Activated CD8-positive, alpha-beta T cell treated with anti-CD3 and anti-CD28 coated beads for 36 hours (primary cell): Measurements from ENCODE around the gene NFIL3. TPM values are rescaled to one million over a fixed set of nuclear protein-coding genes. Genes with fewer than 3 reads are reported as not detected.
A peak's percentile ranks its signal among the peaks of the same experiment; 100 is the strongest.

Experiments used
- ATAC-seq: fragments of 200-7000 bp; cut with Tn5 transposase; one replicate; pipeline ENCODE4 v1.10.0; 2021; ENCODE audit warnings: mild to moderate bottlenecking, moderate library complexity
- CTCF ChIA-PET: fragments of 350-600 bp; sonication (Branson Sonifier 250); formaldehyde crosslinking; loops from one replicate; lab custom pipeline; 2021; ENCODE audit warnings: antibody characterized with exemption; lab: Charles Lee
- POLR2A ChIA-PET: fragments of 350-600 bp; sonication (Branson Sonifier 250); formaldehyde crosslinking; loops from one replicate; lab custom pipeline; 2021; ENCODE audit warnings: antibody characterized with exemption; lab: Charles Lee
- DNase-seq: peaks from one replicate; pipeline ENCODE4 v3.0.0-alpha.2; 2020
- H3K27ac Mint-ChIP-seq: one replicate; pipeline ENCODE4 v1.8.0; 2021; ENCODE audit warnings: mild to moderate bottlenecking, mixed read lengths
- H3K27me3 Mint-ChIP-seq: one replicate; pipeline ENCODE4 v1.8.0; 2021; ENCODE audit warnings: mixed read lengths
- H3K36me3 Mint-ChIP-seq: one replicate; pipeline ENCODE4 v1.8.0; 2021; ENCODE audit warnings: low read depth, mixed read lengths
- H3K4me1 Mint-ChIP-seq: one replicate; pipeline ENCODE4 v1.8.0; 2021; ENCODE audit warnings: low read depth, mixed read lengths
- H3K4me3 Mint-ChIP-seq: one replicate; pipeline ENCODE4 v1.8.0; 2021; ENCODE audit warnings: mild to moderate bottlenecking, moderate library complexity, mixed read lengths
- H3K9me3 Mint-ChIP-seq: one replicate; pipeline ENCODE4 v1.8.0; 2021; ENCODE audit warnings: mixed read lengths
- CTCF ChIP-seq: fragments of 200-600 bp; IDR thresholded peaks from one replicate; pipeline ENCODE4 v1.8.0; 2022; ENCODE audit warnings: antibody characterized with exemption, mild to moderate bottlenecking
- intact Hi-C: fragments of 100-400 bp; cut with micrococcal nuclease; formaldehyde crosslinking; loops from one replicate; pipeline ENCODE4 v1.10.0; 2022
- total RNA-seq, 2 experiments: library from RNA; stranded (reverse); gene quantifications; one replicate each; pipeline ENCODE4 v1.2.3, GENCODE V29; 2021

The NFIL3 gene
- total RNA-seq, 2 experiments from 2014 or later, result 76.2 to 78.3 TPM

GRCh38 chr9:91427873-91428272 is 4.2 kb upstream of the NFIL3 start:
- POLR2A ChIA-PET, result interaction anchor here (0.6 to 4.5 kb wide), 2 partner anchors 69 to 152 kb away, joined by 3 to 32 read pairs; no protein-coding TSS in a partner anchor
- CTCF ChIA-PET, result interaction anchor here (1.3 to 6.7 kb wide), 2 partner anchors 327 to 513 kb away, joined by 3 to 60 read pairs; no protein-coding TSS in a partner anchor
- Mint-ChIP-seq H3K9me3 (no peaks in the 10 kb centered on the region), H3K4me1 (peaks cover 36% of the 10 kb centered on the region), H3K36me3 (peaks cover 7% of the 10 kb centered on the region), H3K27ac (no peak overlapping the region), H3K27me3 (peaks cover 6% of the 10 kb centered on the region), H3K4me3 (no peak overlapping the region)
- intact Hi-C loops, result loop anchor here (2.0 to 5.0 kb wide), 2 partner anchors 391 to 513 kb away; no protein-coding TSS in a partner anchor
- TF ChIP-seq CTCF, result no peak
- DNase-seq (no peak), ATAC-seq (no peak)

- Mint-ChIP-seq H3K27ac (peak overlapping the region; percentile 32), H3K4me3 (peak overlapping the region; percentile 87), H3K27me3 (peaks cover 7% of the 10 kb centered on the region), H3K9me3 (no peaks in the 10 kb centered on the region), H3K4me1 (peaks cover 40% of the 10 kb centered on the region), H3K36me3 (peaks cover 18% of the 10 kb centered on the region)
- CTCF ChIA-PET, result interaction anchor here (0.8 to 6.7 kb wide), 22 partner anchors 8 to 511 kb away, joined by 3 to 60 read pairs (median 4); partner anchors contain the start of gene AUH
- DNase-seq, result no peak
- TF ChIP-seq CTCF, result peak; percentile 62
- POLR2A ChIA-PET, result interaction anchor here (0.6 to 4.5 kb wide), 7 partner anchors 11 to 392 kb away, joined by 3 to 32 read pairs (median 3); no protein-coding TSS in a partner anchor
- intact Hi-C loops, result loop anchor here (2.0 to 5.0 kb wide), 2 partner anchors 389 to 511 kb away; no protein-coding TSS in a partner anchor
- no peak for ATAC-seq
Observed at GRCh38 chr9:91426123-91426745, 2.6 kb upstream of the NFIL3 start.

GRCh38 chr9:91425271-91425670 is 1.6 kb upstream of the NFIL3 start:
- no peak for TF ChIP-seq CTCF
- Mint-ChIP-seq H3K27ac (peak overlapping the region; percentile 90), H3K4me1 (peaks cover 46% of the 10 kb centered on the region), H3K4me3 (peak overlapping the region; percentile 87), H3K36me3 (peaks cover 25% of the 10 kb centered on the region), H3K27me3 (peaks cover 7% of the 10 kb centered on the region), H3K9me3 (no peaks in the 10 kb centered on the region)
- ChIA-PET CTCF (interaction anchor here (0.8 to 6.7 kb wide), 15 partner anchors 8 to 510 kb away, joined by 3 to 60 read pairs (median 5); partner anchors contain the start of gene AUH), POLR2A (interaction anchor here (1.0 to 4.8 kb wide), 7 partner anchors 10 to 324 kb away, joined by 3 to 32 read pairs (median 7); no protein-coding TSS in a partner anchor)
- ATAC-seq (no peak), DNase-seq (peak; percentile 42)
- intact Hi-C loops, result loop anchor here (5.0 kb wide), 1 partner anchor 388 kb away; no protein-coding TSS in a partner anchor

GRCh38 chr9:91424403-91425176 is 958 bp upstream of the NFIL3 start:
- Mint-ChIP-seq H3K27me3 (peaks cover 7% of the 10 kb centered on the region), H3K36me3 (peaks cover 30% of the 10 kb centered on the region), H3K27ac (peak overlapping the region; percentile 90), H3K9me3 (no peaks in the 10 kb centered on the region), H3K4me1 (peaks cover 53% of the 10 kb centered on the region), H3K4me3 (peak overlapping the region; percentile 87)
- TF ChIP-seq CTCF, result no peak
- DNase-seq (peak; percentile 87), ATAC-seq (peak; percentile 31)
- intact Hi-C loops, result loop anchor here (5.0 kb wide), 2 partner anchors 217 to 387 kb away; no protein-coding TSS in a partner anchor
- CTCF ChIA-PET, result interaction anchor here (0.6 to 6.7 kb wide), 11 partner anchors 9 to 510 kb away, joined by 3 to 60 read pairs (median 5); partner anchors contain the start of gene AUH
- POLR2A ChIA-PET, result interaction anchor here (1.0 to 4.8 kb wide), 14 partner anchors 65 to 325 kb away, joined by 3 to 32 read pairs (median 5); no protein-coding TSS in a partner anchor
